TTC549 (cell line): Measurements from ENCODE around the gene ACTN1.

Experiments
- FAIRE-seq: peaks from 2 replicates; lab custom pipeline; 2012; peaks lifted over from hg19 to GRCh38; lab: Jason Lieb, UNC

The ACTN1 gene

GRCh38 chr14:68951035-68951797, 27.9 kb downstream of the ACTN1 start:
- no peak for FAIRE-seq

GRCh38 chr14:68950111-68950510, 29.0 kb downstream of the ACTN1 start:
- FAIRE-seq = no peak

GRCh38 chr14:68949601-68949965, 29.5 kb downstream of the ACTN1 start:
- FAIRE-seq = no peak

- no peak for FAIRE-seq
These were observed 30.2 kb downstream of the ACTN1 start for GRCh38 chr14:68948686-68949600.

- FAIRE-seq = no peak
These were observed 31.3 kb downstream of the ACTN1 start for GRCh38 chr14:68947802-68948201.

- FAIRE-seq = no peak
These were observed 32.6 kb downstream of the ACTN1 start for GRCh38 chr14:68946489-68946822.

GRCh38 chr14:68945585-68946488, 33.3 kb downstream of the ACTN1 start:
- FAIRE-seq = no peak

- no peak for FAIRE-seq
These were observed 33.9 kb downstream of the ACTN1 start for GRCh38 chr14:68945190-68945584.

GRCh38 chr14:68944162-68944561, 34.9 kb downstream of the ACTN1 start:
- FAIRE-seq = no peak

- FAIRE-seq = no peak
These were observed 36.0 kb downstream of the ACTN1 start for GRCh38 chr14:68943107-68943506.

- no peak for FAIRE-seq
These were observed 36.6 kb downstream of the ACTN1 start for GRCh38 chr14:68942296-68943035.

- no peak for FAIRE-seq
These were observed 37.3 kb downstream of the ACTN1 start for GRCh38 chr14:68941820-68942219.

- FAIRE-seq = no peak
These were observed 38.4 kb downstream of the ACTN1 start for GRCh38 chr14:68940614-68941185.

- no peak for FAIRE-seq
These were observed 39.0 kb downstream of the ACTN1 start for GRCh38 chr14:68939893-68940613.

- no peak for FAIRE-seq
These were observed 39.8 kb downstream of the ACTN1 start for GRCh38 chr14:68939181-68939892.

- FAIRE-seq = no peak
These were observed 40.6 kb downstream of the ACTN1 start for GRCh38 chr14:68938271-68939150.

- no peak for FAIRE-seq
These were observed 41.4 kb downstream of the ACTN1 start for GRCh38 chr14:68937471-68938270.

GRCh38 chr14:68936980-68937379, 42.1 kb downstream of the ACTN1 start:
- no peak for FAIRE-seq
